ENCODE measurements around the gene TTLL6.

DNA sequence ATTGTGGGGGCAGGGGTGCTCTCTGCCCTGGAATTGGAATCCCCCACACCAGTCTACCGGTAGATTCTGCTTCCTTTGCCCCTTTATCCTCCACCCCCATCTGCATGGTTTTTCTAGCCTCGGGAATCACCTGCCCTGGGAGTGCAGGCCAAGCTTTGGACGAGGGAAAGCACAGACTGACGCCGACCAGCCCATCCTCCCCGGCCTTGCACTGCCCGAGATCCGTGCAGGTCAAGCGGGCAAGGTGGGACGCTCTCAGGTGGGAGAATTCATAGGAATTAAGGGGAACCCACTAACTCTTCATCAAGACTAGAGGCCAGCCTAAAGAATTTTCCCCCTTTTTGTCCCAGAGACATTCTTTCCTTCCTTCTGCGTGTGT lies 78.6 kb downstream of the TTLL6 start:
- TF ChIP-seq EZH2 (IDR thresholded peaks at IDR 0.05; ENCODE audit: insufficient read depth, poor library complexity, severe bottlenecking), result no peak
- TF ChIP-seq EZH2phosphoT487 (IDR thresholded peaks at IDR 0.05; ENCODE audit: insufficient read depth, low read depth), result no peak
